ENCODE measurements around the gene ZC3H7A. TPM values are rescaled to one million over a fixed set of nuclear protein-coding genes. Genes with fewer than 3 reads are reported as not detected.

The ZC3H7A gene
- total RNA-seq, 6 experiments from 2014 or later = 56.5 to 73.0 (median 63.5) TPM

DNA sequence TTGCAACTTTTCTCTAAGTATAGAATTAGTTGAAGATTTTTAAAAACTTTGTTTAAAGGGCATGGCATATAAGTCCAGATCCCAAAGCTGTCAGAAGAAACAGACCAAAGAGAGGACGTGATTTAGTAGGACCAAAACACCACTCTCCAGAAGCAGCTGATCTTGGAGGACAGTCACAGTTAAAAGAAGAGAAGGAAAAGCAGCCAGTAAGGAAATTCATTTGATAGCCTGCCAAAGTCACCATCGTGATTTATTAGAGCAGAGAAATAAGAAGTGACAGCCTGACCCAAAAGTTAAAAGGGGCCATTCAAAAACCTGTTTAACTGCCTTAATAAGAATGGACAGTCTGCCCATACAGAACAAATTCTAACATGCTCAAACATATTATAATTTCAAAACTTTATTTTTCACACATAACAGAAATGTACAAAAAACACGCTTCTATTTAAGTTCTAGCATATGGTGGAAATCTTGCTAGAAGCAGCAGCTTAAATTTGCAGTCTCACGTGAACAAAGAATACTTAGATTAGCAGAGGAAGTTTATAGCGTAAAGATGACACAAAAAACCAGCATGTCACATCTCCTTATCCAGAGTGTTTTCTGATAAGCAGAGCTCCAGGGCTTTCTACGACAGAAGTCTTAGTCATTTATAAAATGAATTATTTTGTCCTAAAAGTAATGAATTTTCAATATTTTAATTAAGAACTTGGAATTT lies 91.6 kb downstream of the ZC3H7A start:
- Mint-ChIP-seq H3K27ac (no peak overlapping the region), H3K4me3 (no peak overlapping the region), H3K9me3 (no peaks in the 10 kb centered on the region), H3K36me3 (ENCODE audit: low read depth) (peaks cover 16% of the 10 kb centered on the region), H3K4me1 (ENCODE audit: low read depth) (peaks cover 20% of the 10 kb centered on the region), H3K27me3 (ENCODE audit: insufficient read depth) (no peaks in the 10 kb centered on the region; the same call in 1 of the 2 replicates)
- TF ChIP-seq, protein P1, sequence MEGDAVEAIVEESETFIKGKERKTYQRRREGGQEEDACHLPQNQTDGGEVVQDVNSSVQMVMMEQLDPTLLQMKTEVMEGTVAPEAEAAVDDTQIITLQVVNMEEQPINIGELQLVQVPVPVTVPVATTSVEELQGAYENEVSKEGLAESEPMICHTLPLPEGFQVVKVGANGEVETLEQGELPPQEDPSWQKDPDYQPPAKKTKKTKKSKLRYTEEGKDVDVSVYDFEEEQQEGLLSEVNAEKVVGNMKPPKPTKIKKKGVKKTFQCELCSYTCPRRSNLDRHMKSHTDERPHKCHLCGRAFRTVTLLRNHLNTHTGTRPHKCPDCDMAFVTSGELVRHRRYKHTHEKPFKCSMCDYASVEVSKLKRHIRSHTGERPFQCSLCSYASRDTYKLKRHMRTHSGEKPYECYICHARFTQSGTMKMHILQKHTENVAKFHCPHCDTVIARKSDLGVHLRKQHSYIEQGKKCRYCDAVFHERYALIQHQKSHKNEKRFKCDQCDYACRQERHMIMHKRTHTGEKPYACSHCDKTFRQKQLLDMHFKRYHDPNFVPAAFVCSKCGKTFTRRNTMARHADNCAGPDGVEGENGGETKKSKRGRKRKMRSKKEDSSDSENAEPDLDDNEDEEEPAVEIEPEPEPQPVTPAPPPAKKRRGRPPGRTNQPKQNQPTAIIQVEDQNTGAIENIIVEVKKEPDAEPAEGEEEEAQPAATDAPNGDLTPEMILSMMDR (IDR thresholded peaks at IDR 0.05) = no peak
- no peak for DNase-seq

Other genes starting within 250 kb of the ZC3H7A start
- 100 to 1,000 TPM; 114 to 143 (median 135) TPM for gene LITAF, start 210.3 kb downstream of the ZC3H7A start, total RNA-seq (2021; fragmentation: NEBNext Ultra II Directional; extraction: Animal tissue kit (Norgen Biotek cat#: 25700))
- 1 to 10 TPM; 4.6 to 7.6 (median 6.5) TPM for gene SNN, start 128.8 kb downstream of the ZC3H7A start, total RNA-seq (2021; fragmentation: NEBNext Ultra II Directional; extraction: Animal tissue kit (Norgen Biotek cat#: 25700))
- 10 to 100 TPM; 38.8 to 49.0 (median 44.4) TPM for gene TXNDC11, start 54.4 kb downstream of the ZC3H7A start, total RNA-seq (2021; fragmentation: NEBNext Ultra II Directional; extraction: Animal tissue kit (Norgen Biotek cat#: 25700))
- gene RSL1D1, start 54.3 kb upstream of the ZC3H7A start, total RNA-seq (2021; fragmentation: NEBNext Ultra II Directional; extraction: Animal tissue kit (Norgen Biotek cat#: 25700)) = 100 to 1,000 TPM; 151 to 193 (median 168) TPM
- 100 to 1,000 TPM; 187 to 221 (median 211) TPM for gene GSPT1, start 118.7 kb upstream of the ZC3H7A start, total RNA-seq (2021; fragmentation: NEBNext Ultra II Directional; extraction: Animal tissue kit (Norgen Biotek cat#: 25700))
- gene NPIPB2, start 144.8 kb upstream of the ZC3H7A start, total RNA-seq (2021; fragmentation: NEBNext Ultra II Directional; extraction: Animal tissue kit (Norgen Biotek cat#: 25700)) = 1 to 10 TPM; 4.4 to 6.8 (median 4.9) TPM
- under 1 TPM in 1 of 6 experiments, not detected in 5; 0.28 TPM for gene TNFRSF17, start 168.0 kb upstream of the ZC3H7A start, total RNA-seq (2021; fragmentation: NEBNext Ultra II Directional; extraction: Animal tissue kit (Norgen Biotek cat#: 25700))
- 10 to 100 TPM; 21.7 to 29.4 (median 26.5) TPM for gene SNX29, start 179.5 kb upstream of the ZC3H7A start, total RNA-seq (2021; fragmentation: NEBNext Ultra II Directional; extraction: Animal tissue kit (Norgen Biotek cat#: 25700))

Data from HFFc6 (cell line).